ENCODE measurements around the gene C4BPB.

C4BPB gene

DNA sequence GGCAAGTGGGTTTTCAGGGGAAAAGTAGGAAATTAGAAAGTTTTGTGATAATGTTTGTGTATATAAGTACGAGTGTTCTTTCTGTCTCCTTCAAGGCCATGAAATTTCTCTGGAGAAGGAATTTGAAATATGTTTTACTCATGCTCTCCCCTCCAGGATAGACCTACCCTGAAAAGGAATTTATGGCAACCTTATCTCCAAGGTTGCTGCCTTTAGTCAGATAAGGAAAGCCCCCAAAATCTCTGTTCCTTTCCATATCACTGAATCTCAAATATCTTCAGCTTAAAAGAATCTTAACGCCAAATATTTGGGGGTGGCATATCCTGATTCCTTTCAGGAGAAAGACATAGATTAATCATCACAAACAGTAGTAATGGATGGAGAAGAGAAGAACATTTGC is 499 bp upstream of the C4BPB start:
- no peak for DNase-seq

DNA sequence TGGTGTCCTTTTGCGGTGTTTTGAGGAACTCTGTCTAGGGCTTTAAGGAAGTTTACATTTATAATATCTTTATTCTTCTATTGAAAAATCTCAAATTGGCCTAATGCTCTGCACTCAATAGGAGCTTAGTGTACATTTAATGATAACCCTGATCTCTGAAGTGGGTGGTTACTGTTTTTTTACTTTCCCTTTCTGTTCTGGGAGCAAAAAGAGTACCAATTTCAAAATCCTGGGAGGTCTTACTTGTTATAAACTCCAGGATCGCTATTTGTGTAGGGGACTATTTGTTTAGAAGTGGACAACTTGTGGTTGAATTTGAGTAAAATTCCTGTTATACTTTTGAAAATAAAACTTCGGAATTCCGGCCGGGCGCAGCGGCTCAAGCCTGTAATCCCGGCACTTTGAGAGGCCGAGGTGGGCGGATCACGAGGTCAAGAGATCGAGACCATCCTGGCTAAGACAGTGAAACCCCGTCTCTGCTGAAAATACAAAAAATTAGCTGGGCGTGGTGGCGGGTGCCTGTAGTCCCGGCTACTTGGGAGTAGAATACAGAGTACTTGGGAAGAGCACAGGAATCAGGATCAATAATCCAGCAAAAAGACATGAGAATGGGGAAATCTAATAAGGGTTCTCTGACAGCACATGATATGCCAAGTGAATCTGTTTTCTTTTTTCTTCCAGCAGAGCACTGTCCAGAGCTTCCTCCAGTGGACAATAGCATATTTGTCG is 1.1 kb downstream of the C4BPB start:
- DNase-seq = no peak

DNA sequence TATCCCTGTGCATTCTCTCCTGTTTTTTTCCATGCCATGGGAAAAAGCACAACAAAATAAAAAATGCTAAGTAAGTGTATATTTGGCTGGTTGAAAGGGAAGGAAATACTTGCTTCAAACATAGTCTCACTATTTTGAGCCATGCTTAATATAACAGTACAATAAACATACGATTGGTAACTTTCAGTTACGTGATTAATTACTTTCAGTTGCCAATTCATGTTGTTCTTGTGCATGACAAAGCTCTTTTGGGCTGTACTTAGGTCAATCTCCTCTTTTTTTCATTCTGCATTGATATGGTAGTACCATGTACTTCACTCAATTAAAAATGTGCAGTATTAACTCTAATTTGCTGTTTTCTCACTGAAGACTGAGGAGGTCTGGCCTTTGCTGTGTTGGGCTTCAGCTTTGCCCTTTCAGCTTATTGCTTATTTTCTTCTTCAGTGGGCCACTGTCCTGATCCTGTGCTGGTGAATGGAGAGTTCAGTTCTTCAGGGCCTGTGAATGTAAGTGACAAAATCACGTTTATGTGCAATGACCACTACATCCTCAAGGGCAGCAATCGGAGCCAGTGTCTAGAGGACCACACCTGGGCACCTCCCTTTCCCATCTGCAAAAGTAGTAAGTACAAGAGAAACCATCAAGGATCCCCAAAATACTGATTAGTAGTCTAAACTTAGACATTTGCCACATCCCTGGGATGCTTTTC is 2.7 kb downstream of the C4BPB start:
- no peak for DNase-seq

DNA sequence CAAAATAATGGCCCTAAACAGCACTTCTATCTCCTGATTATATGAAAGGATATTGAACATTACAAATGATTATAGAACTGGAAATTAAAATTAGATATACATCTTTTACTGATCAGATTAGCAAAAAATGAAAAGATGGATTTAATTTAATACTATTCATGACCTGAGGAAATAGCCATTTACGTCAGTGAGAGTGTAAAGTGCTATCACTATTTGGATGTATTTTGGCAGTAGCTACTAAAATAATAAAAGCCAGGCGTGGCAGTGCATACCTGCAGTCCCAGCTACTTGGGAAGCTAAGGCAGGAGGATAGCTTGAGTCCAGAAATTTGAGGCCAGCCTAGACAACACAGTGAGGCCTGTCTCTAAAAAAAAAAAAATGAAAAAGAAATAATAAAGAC is 5.3 kb downstream of the C4BPB start:
- DNase-seq = no peak

DNA sequence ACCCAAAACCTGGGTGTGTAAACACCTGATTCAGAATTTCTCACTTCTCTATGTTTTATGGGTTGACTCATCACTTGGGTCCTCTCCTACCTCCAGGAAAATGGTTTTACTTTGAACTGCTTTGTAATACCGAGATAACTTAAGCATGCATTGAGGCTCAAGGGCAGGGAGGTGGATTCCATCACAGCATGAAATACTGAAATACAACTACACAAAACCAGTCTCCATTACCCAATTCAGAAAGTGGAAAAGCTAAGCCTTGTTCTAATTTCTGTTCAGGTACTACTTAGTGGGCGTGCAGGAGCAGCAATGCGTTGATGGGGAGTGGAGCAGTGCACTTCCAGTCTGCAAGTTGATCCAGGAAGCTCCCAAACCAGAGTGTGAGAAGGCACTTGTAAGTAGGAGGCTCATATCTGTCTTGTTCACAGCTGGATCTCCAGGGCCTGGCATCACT is 9.2 kb downstream of the C4BPB start:
- DNase-seq = no peak

DNA sequence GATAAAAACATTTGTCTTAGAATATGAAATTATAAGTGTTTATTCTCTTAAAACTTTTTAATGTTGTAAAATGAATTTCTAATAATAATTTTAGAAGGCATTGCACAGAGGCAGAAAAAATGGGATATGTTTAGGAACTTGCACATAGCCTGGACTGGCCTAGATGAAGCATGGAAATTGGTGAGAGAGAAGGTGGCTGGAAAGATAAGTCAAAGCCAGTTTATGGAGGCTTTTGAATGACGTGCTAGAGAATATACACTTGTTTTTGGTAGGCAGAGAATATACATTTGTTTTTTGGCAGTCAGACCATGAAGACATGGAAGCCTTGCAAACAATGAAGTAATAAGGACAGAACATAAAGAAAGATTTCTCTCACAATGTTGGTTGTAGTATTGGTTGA is 13.1 kb downstream of the C4BPB start:
- no peak for DNase-seq

DNA sequence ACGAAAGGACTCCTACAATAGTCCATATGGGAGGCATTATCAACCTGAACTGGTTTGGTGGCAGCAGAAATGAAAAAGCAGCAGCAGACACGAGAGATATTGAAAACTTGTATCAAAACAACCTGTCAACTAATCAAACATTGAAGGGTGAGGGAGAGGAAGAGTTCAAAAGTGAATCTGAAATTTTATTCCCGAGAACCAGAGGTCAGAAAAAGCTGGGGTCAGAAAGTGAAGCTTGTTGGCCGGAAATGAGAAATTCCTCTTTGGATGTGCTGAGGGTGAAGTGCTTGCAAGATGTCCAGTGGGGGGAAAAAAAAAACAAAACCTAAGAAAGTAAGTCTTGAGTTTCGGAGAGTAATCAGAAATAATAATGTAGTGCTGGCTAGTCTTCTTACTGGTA is 13.5 kb downstream of the C4BPB start:
- DNase-seq = no peak

DNA sequence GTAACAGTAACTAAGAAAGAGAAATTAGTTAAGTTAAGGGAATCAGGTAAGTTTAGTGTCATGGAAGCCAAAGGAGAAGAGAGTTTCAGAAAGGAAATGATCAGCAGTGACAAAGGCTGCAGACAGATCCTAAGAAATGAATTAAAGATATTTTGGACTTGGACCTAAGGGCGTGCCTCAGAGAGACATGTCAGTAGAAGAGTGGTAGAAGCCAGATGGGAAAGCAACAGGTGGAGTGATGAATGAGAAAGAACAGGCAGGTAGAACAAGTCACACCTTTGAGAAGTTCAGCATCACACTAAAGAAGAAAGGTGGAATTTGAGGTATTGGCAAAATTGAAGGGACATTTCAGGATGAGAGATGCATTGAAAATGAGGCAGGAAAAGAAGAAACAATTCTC is 14.0 kb downstream of the C4BPB start:
- DNase-seq = no peak

DNA sequence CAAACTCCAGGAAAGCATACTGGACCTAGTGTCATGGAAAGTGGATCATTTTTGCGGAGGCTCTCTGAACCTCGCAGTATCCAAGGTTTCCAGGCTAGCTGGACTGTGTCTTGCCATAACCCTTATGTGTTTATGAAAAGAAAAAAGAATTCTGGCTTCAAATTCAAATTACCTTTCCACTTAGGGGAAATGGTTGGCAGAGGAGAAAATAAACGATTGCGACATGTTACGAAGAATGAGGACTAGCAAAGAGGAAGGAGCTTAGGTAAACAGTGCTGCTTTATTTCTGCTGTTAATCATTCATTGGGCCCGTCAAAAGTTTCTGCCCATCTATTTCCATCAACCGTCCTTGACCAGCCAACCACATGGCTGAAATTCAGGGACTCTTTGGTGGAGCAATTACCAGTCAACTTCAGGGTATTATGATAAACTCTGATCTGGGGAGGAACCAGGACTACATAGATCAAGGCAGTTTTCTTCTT is 15.3 kb downstream of the C4BPB start, which contains the start of gene C4BPA:
C4BPA (plus strand) TSS at position 342 of the 482 bp plus-strand sequence. CDS start 8,793 bp downstream, outside the sequence.
- no peak for DNase-seq

DNA sequence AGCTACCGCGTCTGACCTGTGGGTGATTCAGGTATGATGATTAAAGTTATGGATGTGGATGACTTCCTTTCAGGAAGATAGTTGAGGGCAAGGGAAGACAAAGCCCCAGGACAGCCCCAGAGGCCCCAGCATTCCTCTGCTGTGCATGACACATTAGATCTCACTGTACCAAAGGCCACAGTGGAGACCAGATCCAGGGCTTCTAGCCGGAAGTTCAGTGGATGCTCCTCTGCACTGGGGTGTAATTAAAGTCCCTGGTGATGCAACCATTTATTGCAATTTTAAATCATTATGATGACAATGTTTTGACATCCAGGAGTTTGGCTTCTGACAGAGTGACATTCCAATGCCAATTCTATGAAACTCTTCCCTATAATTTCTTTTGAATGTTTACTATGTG is 20.3 kb downstream of the C4BPB start:
- DNase-seq = no peak

DNA sequence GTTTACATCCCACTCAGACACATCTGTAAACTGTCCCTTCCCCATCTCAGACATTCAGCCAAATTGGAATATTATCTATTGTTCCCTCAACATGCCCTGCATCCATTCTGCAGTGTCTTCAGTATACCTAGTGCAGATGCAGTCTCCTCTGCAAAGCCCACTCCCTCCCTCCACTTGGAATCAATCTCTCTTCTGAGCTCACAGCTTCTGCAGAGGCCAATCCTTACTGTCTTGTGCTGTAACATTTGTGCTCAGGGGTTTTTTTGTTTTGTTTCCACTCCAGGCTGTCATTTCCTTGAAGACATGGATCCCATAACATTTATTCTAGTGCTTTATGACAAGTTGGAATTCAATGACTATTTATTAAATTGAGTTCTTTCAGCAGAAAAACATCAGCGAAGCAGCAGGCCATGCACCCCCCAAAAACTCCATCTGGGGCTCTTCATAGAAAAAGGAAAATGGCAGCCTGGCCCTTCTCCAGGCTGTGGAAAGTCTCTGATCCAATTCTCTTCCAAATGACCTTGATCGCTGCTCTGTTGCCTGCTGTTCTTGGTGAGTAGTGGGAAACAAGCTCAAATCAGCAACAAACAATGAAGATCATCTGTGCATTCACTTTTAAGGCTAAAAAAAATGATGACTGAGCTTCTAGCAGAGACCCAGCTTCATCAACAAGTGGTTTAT is 24.1 kb downstream of the C4BPB start:
- DNase-seq = no peak

DNA sequence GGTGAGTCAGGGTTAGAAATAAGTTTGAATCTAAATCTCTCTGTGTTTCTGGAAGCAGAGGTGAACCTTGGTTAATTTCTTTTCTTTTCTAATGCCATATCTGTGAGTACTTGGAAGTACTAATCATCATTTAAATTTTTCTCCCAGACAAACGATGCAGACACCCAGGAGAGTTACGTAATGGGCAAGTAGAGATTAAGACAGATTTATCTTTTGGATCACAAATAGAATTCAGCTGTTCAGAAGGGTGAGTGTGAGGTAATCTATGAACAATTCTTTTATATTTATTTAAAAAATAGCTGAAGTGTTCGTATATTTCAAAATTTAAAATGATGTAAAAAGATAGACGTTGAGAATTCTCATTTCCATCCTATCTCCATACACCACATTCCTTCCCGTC is 26.6 kb downstream of the C4BPB start:
- DNase-seq = no peak

DNA sequence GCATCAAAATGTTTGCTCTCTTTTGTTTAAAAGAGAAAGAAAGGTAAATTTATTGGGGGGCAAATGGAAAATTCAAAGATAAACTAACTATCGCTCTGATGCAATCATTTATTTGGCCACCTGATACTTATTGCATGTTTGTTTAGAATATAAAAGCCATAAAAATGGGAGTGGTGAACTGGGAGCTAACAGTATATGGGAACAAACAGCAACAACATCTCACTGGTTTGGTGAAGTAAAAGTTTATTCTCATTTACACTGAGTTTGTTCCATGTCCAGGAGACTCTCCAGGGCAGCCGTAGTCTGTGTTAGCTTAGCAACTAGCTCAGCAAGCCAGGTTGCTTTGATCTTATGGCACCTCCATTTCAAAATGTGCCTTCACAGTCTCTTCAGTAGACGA is 35.7 kb downstream of the C4BPB start:
- no peak for DNase-seq

DNA sequence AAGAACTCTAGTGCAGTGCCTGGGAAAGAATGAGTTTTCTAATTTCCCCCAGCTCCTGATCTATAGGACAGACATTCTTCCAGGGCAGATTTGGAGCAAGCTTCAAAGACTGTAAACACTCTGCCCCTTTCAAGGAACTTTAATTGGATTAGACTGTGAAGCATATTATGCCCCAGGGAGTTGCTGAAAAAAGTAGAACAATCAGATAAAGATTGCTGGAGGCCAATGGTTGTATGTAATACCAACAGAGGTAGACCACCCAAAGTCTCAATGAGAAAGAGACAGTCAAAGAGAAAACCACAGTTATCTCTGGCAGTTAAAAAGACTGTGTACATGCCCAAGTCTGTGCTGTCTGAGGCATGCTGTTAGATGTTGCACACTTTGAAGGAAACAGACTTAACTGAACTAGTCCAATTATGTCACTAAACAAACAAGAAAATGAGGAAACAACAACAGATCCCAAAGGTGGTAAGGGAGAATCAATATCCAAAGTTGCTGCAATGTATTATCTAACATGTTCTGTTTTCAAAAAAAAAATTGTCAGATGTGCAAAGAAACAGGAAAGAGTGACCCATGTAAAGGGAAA is 39.8 kb downstream of the C4BPB start:
- no peak for DNase-seq

DNA sequence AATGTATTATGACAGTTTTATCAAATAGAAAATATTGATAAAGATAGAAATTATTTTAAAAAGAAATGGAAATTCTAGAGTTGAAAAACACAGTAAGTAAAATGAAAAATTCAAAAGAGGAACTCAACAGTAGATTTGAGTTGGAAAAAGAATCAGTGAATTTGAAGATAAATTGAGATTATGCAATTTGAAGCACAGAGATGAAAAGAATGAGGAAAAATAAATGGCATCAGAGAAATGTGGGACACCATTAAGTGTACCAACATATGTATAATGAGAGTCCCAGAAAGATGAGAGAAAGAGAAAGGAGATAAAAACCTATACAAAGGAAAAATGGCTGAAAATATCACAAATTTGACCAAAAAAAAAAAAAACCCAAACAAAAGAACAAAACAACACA is 40.4 kb downstream of the C4BPB start:
- no peak for DNase-seq

DNA sequence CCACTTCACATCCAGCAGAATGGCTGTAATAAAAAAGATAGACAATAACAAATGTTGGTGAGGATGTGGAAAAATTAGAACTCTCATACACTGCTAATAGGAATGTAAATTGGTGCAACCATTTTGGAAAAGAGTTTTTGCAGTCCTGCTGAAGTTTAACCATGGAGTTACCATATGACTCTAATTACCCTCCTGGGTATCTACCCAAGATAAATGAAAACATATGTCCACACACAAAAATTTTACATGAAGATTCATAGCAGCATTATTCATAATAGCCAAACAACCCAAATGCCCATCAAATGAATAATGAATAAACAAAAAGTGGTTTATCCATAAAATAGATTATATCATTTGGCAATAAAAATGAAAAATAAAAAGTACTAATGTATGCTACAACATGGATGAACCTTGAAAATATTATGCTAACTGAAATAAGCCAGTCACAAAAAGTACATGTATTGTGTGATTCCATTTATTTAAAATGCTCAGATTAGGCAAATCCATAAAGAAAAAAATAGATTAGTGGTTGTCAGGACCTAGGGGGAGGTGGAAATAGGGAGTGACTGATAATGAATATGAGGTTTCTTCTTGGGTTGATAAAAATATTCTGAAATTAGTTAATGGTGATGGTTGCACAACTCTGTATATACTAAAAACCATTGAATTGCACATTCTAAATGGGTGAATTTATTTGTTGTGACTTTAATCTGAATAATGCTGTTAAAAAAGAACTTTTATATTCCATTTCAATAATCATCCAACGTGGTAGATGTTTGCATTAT is 41.8 kb downstream of the C4BPB start:
- no peak for DNase-seq

DNA sequence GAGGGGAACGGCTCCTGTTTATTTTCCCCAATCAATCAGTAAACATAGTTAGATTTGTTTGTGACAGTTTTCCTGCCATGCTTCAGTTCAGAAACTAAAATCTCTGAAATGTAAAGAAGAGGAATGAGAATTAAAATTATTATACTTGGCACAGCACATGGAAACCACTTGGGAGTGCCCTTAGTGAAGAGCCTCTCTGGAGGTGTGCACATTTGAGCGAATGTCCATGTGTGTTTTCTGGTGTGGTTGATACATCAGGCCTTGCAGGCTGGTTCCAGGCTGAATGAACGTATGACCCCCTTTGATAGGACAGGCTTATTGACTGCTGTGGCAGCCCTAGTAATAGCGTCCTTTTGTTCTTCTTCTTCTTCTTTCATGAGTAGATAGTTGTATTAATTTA is 42.5 kb downstream of the C4BPB start:
- DNase-seq = no peak

DNA sequence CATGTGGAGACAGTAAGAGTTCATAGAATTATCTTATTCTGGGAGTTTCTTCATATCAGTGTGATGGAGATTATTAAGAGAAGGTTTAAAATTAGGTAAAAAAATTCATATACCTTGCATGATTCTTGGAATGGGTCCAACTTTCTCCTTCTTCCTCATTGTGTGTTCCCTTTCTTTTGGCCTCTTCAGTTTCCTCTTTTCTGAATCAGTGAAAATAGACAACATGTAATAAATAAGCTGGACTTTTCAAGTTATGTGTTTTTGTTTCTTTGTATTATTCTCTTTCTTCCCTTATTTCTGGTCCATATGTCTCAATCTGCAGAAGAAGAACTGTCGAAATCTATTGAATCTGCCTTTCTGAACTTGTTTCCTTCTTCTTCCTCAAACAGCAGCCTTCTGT is 45.9 kb downstream of the C4BPB start:
- DNase-seq = no peak

DNA sequence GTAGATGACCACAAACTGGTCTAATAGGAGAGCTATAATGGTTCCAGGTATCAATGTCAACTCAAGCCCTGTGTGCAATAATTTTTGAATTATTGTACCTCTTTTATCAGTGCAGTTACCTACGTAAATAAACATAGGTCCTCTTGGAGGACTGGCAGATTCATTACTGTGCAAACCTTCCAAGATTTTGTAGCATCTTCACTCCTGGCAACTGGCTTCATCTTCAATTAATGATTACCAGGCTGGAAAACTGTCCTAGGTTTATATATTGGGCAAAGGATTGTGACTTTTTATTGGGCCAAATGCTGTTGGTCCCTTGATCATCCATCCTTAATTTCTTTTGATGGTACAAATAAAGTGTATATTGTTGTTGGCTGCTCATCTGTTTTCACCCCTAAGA is 51.0 kb downstream of the C4BPB start:
- DNase-seq = no peak

DNA sequence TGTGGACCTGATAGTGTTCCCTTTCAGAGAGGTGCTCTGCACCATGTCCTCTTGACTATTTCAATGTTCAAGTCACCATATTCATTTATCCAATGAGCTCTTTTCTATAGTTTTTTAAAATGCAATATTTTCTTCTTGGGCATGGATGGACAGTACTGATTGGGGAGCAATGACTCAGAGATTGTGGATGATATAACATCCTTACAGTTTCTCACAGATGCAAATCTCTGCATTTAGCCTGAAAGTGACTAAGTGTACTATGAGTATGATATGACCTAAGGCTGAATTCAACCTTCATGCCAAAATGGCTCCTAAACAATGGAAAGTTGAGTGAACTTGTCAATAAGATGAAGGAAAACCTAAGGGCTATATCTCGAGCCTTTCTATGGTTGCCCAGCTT is 51.9 kb downstream of the C4BPB start:
- no peak for DNase-seq

DNA sequence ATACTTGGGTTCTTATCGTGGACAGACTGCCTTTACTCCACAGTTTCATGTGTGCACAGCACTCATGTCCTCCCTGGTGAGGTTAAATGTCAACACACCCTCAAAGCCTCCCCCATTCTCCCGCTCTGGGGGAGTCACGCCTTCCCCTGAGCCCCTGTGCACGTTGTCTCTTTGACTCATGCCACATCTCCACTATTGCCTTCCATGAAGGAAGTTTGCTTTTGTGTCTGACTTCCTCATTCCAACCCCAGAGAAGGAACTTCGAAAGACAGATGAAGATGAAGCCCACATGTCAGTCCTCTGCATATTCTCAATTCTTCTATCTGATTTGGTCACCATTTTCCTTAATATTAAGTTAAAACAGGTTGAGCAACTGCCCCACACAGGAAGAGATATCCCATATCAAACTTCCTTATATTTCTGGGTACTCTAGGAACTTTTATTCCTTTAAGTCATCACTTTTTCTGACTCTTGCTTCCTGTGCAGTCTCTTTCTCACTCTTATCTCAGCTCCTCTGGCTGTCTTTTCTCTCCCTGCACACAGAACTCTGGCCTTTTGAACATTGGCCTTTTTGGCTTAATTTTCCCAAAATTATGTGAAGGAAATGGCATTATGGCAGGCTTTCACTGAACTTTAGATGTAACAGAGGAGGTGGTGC is 56.9 kb downstream of the C4BPB start:
- DNase-seq = no peak

Measured in stimulated activated CD4-positive, alpha-beta T cell treated with anti-CD3 and anti-CD28 coated beads, Interleukin-4, amount 100 ng/mL, for 4 hours (primary cell).